GM21381 (cell line): ENCODE results near the gene ANKRD39.

Experiments
- ATAC-seq: cut with Tn5 transposase; IDR thresholded peaks from one replicate; pipeline ENCODE4 v1.9.1; 2021; ENCODE audit warnings: mild to moderate bottlenecking, moderate library complexity; ENCODE audit not compliant: unreplicated experiment

The ANKRD39 gene

GRCh38 chr2:96831679-96832078, 26.1 kb downstream of the ANKRD39 start:
- ATAC-seq = no peak

GRCh38 chr2:96830044-96830562, 27.7 kb downstream of the ANKRD39 start:
- no peak for ATAC-seq

DNA sequence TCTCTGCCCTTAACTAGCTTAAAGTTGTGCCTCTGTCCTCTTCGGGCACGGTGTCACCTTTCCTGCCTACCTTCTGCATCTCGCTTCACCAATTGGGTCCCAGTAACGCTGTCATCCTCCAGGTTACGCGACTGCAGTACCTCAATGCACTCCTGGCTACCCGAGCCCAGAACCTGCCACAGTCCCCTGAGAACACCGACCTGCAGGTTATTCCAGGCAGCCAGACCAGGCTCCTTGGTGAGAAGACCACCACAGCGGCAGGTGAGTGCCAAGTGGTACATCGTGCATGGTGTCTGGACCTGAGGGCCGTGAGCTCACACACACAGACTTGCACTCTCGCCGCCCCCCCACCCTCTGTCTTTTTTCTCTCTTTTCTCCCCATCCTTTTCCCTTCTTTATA, 28.9 kb downstream of the ANKRD39 start:
- ATAC-seq = no peak

GRCh38 chr2:96828436-96828835, 29.4 kb downstream of the ANKRD39 start:
- no peak for ATAC-seq

GRCh38 chr2:96826546-96827278, 31.1 kb downstream of the ANKRD39 start:
- no peak for ATAC-seq

DNA sequence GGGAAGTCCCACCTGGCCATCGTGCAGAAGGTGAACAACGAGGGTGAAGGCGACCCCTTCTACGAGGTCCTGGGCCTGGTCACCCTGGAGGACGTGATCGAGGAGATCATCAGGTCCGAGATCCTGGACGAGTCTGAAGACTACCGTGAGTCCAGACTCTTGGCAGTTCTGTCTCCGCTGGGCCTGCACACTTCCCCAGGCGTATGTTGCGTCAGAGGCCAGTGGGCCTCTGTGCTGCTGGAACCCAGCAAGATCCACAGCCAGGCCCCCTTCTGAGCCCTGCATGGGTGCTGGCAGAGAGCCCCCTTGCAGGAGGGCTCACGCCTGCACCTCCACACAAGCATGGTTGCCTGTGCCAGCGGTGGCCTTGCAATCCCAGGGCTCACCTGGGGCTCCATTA, 32.8 kb downstream of the ANKRD39 start:
- no peak for ATAC-seq

GRCh38 chr2:96824079-96824870, 33.5 kb downstream of the ANKRD39 start:
- ATAC-seq = no peak

DNA sequence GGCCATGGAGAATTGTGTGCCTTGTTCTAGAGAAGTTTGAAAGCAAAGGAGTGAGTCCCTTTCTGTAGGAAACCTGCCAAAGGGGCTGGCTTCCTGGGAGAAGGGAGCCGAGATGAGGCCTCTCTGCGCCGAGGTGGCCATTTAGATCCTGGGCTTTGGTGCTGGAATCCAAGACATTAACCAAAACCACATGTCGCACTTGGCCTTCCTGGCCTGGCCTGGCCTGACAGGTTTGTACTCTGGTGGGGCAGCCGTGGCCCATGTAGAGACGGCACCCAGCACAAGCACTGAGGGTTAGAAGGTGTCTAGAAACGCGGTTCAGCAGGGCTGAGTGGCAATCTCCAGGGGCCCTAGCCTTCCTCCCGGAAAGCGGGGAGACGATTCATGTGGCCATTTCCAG, 34.6 kb downstream of the ANKRD39 start:
- no peak for ATAC-seq

DNA sequence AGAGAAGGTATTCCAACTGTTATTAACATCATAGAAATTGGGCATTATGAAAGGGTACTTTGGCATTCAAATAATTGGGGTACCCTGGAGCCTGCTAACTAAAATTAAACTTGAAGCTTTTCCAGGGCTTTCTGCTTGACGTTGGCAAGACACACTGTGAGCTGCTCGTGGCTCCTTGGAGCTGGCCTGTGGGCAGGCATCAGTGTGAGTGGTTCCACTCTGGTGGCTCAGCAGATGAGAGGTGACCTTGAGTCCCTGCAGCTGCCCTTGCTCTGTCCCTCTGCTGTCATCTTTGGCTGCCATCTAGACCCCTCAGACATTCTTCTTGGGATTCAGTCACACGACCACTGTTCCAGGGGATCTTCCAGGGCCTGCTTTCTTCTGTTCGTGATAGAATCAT, 35.0 kb downstream of the ANKRD39 start:
- no peak for ATAC-seq

DNA sequence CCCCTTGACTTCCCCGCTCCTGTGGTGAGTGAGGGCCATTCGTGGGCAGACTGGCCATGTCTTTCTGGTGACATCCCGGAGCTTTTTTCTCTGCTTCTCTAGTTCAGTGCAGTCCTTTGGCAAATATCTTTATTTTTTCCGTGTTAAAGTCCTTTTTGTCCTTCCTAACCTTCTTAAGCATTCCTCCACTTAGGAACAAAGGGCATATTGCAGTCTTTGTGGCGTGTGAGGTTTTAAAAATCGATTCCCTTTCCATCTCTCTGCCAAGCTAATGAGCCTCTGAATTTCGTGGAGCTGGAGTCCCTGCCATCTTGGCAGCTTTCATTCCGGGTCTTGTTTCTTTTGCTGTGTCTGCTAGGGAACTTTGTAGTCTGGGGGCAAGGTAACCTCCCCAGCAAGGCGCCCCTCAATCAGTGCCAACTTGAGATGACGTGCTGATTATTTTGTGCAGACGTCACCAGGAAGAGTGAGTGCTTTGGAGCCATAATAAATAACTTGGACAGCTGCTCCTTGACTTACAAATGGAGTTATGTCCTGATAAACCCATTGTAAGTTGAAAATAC, 36.6 kb downstream of the ANKRD39 start:
- no peak for ATAC-seq

DNA sequence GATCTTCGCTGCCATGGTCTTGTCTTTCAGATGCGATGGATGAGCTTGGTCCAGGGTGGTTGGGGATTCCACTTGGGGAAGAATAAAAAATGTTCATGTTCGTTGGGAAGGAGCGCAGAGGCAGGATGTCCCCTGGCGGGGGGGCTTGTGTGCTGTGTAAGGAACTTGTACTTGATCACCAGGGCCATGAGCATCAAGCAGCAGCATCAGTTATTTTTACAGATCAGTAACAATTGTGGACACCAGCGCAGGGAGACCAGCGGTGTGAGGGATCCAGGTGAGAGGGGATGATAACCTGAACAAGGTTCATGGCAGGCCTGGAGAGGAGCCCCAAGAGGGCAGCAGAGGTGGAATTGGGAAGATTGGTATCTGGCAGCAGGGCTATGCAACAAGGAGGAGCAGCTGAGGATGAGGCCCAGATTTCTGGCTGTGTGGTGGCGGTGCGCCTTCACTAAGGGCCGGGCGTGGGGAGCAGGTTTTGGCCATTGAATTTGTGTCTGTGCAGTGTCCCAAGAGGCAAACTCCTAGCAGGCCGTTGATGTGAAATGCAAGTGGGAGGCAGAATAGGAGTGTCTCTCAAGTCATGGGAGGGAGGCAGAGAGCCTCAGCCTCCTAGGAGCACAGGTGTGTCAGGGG, 37.8 kb downstream of the ANKRD39 start:
- ATAC-seq = no peak

GRCh38 chr2:96819128-96819875, 38.5 kb downstream of the ANKRD39 start:
- no peak for ATAC-seq

DNA sequence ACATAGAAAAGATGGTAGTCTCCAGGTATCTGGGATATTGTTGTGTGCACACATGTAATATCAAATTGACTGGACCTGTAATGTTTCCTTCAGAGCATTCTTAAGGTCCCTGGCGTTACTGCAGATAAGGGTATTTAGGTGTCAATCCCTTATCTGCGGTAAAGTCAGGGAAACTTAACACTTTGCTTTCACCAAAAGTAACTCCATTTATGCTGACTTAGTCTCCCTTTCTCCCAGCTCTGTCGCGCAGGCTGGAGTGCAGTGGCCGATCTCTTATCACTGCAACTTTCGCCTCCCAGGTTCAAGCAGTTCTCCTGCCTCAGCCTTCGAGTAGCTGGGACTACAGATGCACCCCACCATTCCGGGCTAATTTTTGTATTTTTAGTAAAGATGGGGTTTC, 39.9 kb downstream of the ANKRD39 start:
- no peak for ATAC-seq

DNA sequence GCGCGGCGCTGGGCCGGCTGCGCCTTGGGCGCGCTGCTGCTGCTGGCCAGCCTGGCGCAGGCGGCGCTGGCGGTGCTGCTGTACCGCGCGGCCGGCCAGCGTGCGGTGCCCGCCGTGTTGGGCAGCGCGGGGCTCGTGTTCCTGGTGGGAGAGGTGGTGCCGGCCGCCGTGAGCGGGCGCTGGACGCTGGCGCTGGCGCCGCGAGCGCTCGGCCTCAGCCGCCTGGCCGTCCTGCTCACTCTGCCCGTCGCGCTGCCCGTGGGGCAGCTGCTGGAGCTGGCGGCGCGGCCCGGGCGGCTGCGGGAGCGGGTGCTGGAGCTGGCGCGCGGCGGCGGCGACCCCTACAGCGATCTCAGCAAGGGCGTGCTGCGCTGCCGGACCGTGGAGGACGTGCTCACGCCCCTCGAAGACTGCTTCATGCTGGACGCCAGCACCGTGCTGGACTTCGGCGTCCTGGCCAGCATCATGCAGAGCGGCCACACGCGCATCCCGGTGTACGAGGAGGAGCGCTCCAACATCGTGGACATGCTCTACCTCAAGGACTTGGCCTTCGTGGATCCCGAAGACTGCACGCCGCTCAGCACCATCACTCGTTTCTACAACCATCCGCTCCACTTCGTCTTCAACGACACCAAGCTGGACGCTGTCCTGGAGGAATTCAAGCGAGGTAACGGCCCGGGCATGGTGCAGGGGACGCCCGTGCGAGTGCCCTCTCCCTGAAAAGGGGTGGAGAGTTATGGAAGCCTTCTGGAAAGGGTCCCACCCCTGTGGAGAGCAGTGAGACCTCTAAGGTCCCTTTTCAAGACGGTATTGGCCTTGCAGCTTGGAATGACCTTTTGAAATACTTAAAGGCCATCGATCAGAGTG, 40.7 kb downstream of the ANKRD39 start:
- ATAC-seq = no peak

DNA sequence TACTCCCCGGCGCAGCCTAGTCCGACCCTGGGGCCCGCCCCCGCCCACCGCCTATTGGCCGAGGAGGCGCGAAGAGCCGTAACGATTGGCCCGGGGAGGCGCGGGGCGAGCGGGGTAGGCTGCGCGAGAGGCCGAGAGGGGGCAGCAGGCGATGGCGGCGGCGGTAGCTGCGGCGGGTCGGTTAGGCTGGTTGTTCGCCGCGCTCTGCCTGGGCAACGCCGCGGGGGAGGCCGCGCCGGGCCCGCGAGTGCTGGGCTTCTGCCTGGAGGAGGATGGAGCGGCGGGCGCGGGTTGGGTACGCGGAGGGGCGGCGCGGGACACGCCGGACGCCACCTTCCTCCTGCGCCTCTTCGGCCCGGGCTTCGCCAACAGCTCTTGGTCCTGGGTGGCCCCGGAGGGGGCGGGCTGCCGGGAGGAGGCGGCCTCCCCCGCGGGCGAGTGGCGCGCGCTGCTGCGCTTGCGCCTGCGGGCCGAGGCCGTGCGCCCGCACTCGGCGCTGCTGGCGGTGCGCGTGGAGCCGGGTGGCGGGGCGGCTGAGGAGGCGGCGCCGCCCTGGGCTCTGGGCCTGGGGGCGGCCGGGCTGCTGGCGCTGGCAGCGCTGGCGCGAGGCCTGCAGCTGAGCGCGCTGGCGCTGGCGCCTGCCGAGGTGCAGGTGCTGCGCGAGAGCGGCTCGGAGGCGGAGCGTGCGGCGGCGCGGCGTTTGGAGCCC, 41.5 kb downstream of the ANKRD39 start, which contains the start of gene CNNM3:
CNNM3 (plus strand) TSS at position 142 of the 709 bp plus-strand sequence; CDS start at position 152, 10 bp downstream.
- ATAC-seq = peak; percentile 84

GRCh38 chr2:96815326-96816126, 42.3 kb downstream of the ANKRD39 start:
- no peak for ATAC-seq

GRCh38 chr2:96813656-96814055, 44.2 kb downstream of the ANKRD39 start:
- no peak for ATAC-seq

GRCh38 chr2:96811917-96812316, 45.9 kb downstream of the ANKRD39 start:
- ATAC-seq = no peak
